ENCODE data around the gene IMP4.

The IMP4 gene

GRCh38 chr2:130349174-130349573 is 6.5 kb downstream of the IMP4 start:
- TF ChIP-seq CTCF (IDR thresholded peaks at IDR 0.05): no peak
- no peaks in the 10 kb centered on the region for H3K27me3 ChIP-seq

GRCh38 chr2:130351711-130352110 is 9.0 kb downstream of the IMP4 start:
- no peak overlapping the region for H3K4me3 ChIP-seq (ENCODE audit: low read depth in 1 of 2, low read length in 1 of 2)

More at GRCh38 chr2:130349174-130349573, 6.5 kb downstream of the IMP4 start:
- Histone ChIP-seq H3K4me1 (ENCODE audit: control insufficient read depth in 1 of 2, insufficient read depth in 1 of 2, low read depth in 1 of 2, low read length in 1 of 2) (peaks cover 28 to 29% of the 10 kb centered on the region in 2 experiments), H3K9me3 (no peaks in the 10 kb centered on the region), H3K36me3 (peaks cover 34% of the 10 kb centered on the region), H3K4me3 (ENCODE audit: low read depth in 1 of 2, low read length in 1 of 2) (no peak overlapping the region), H3K27ac (no peak overlapping the region)

GRCh38 chr2:130352237-130352636 is 9.5 kb downstream of the IMP4 start:
- peak overlapping the region; percentile 96 for H3K27ac ChIP-seq
- no peaks in the 10 kb centered on the region for H3K9me3 ChIP-seq
- TF ChIP-seq CTCF (IDR thresholded peaks at IDR 0.05): no peak
- peak overlapping the region in 1 of 2 experiments; percentile 0 for H3K4me3 ChIP-seq (ENCODE audit: low read depth in 1 of 2, low read length in 1 of 2)
- no peaks in the 10 kb centered on the region for H3K27me3 ChIP-seq
- peaks cover 51 to 54% of the 10 kb centered on the region in 2 experiments for H3K4me1 ChIP-seq (ENCODE audit: control insufficient read depth in 1 of 2, insufficient read depth in 1 of 2, low read depth in 1 of 2, low read length in 1 of 2)
- peaks cover 13% of the 10 kb centered on the region for H3K36me3 ChIP-seq

More at GRCh38 chr2:130351711-130352110, 9.0 kb downstream of the IMP4 start:
- Histone ChIP-seq H3K27me3 (no peaks in the 10 kb centered on the region), H3K9me3 (no peaks in the 10 kb centered on the region), H3K4me1 (ENCODE audit: control insufficient read depth in 1 of 2, insufficient read depth in 1 of 2, low read depth in 1 of 2, low read length in 1 of 2) (peaks cover 46 to 49% of the 10 kb centered on the region in 2 experiments), H3K36me3 (peaks cover 14% of the 10 kb centered on the region), H3K27ac (peak overlapping the region; percentile 96)
- no peak for TF ChIP-seq CTCF (IDR thresholded peaks at IDR 0.05)

- Histone ChIP-seq H3K27ac (peak overlapping the region; percentile 96), H3K36me3 (peaks cover 5% of the 10 kb centered on the region), H3K4me1 (ENCODE audit: control insufficient read depth in 1 of 2, insufficient read depth in 1 of 2, low read depth in 1 of 2, low read length in 1 of 2) (peaks cover 51 to 54% of the 10 kb centered on the region in 2 experiments), H3K4me3 (ENCODE audit: low read depth in 1 of 2, low read length in 1 of 2) (no peak overlapping the region), H3K9me3 (no peaks in the 10 kb centered on the region), H3K27me3 (no peaks in the 10 kb centered on the region)
- TF ChIP-seq CTCF (IDR thresholded peaks at IDR 0.05): no peak
Measured at GRCh38 chr2:130353291-130354138, 10.8 kb downstream of the IMP4 start.

GRCh38 chr2:130354139-130354428 is 11.4 kb downstream of the IMP4 start:
- Histone ChIP-seq H3K36me3 (peaks cover 9% of the 10 kb centered on the region), H3K4me1 (ENCODE audit: control insufficient read depth in 1 of 2, insufficient read depth in 1 of 2, low read depth in 1 of 2, low read length in 1 of 2) (peaks cover 51 to 54% of the 10 kb centered on the region in 2 experiments), H3K9me3 (no peaks in the 10 kb centered on the region), H3K27me3 (no peaks in the 10 kb centered on the region), H3K4me3 (ENCODE audit: low read depth in 1 of 2, low read length in 1 of 2) (no peak overlapping the region), H3K27ac (peak overlapping the region; percentile 96)
- no peak for TF ChIP-seq CTCF (IDR thresholded peaks at IDR 0.05)
